Measurements from ENCODE around the gene PDIA4. TPM values are rescaled to one million over a fixed set of nuclear protein-coding genes. Genes with fewer than 3 reads are reported as not detected.
A peak's percentile ranks its signal among the peaks of the same experiment; 100 is the strongest.

Gene PDIA4
- total RNA-seq, 1 experiment from 2014 or later = 217 TPM

GRCh38 chr7:148967032-148967372, 61.3 kb downstream of the PDIA4 start:
- H3K4me2 ChIP-seq (ENCODE audit: low read length) = peak overlapping the region; percentile 67
- ATAC-seq = no peak; the same call in 1 of the 2 replicates
- no peak for TF ChIP-seq REST (IDR thresholded peaks at IDR 0.05; ENCODE audit: low read depth)
- TF ChIP-seq ZFX (IDR thresholded peaks at IDR 0.05) = no peak
- no peak for TF ChIP-seq YY1 (IDR thresholded peaks at IDR 0.05; ENCODE audit: extremely low read depth, insufficient replicate concordance, low read depth, low read length)
- no peak for TF ChIP-seq ELF1 (IDR thresholded peaks at IDR 0.05; ENCODE audit: borderline replicate concordance, low read depth)
- no peak for TF ChIP-seq SIN3A (IDR thresholded peaks at IDR 0.05; ENCODE audit: low read depth)
- no peak for TF ChIP-seq TCF7L2 (IDR thresholded peaks at IDR 0.05; ENCODE audit: borderline replicate concordance, extremely low read depth, insufficient read depth, insufficient read length)
- TF ChIP-seq ZNF274 (IDR thresholded peaks at IDR 0.05; ENCODE audit: low read depth, low read length) = no peak
- no peak for TF ChIP-seq EZH2phosphoT487 (IDR thresholded peaks at IDR 0.05; ENCODE audit: borderline replicate concordance)
- no peak for TF ChIP-seq ATF3 (IDR thresholded peaks at IDR 0.05)
- no peak for TF ChIP-seq SRF (IDR thresholded peaks at IDR 0.05; ENCODE audit: low read depth)

More at GRCh38 chr7:148967032-148967372, 61.3 kb downstream of the PDIA4 start:
- ChIA-PET CTCF (interaction anchor here (1.3 to 1.6 kb wide), 4 partner anchors 9 to 704 kb away, joined by 3 to 7 read pairs (median 4); no protein-coding TSS in a partner anchor), POLR2A (no interaction called here), RAD21 (ENCODE audit: low non-redundant PET in 1 of 2, low total read pairs in 2 of 2, uncharacterized antibody in 2 of 2, unreplicated experiment in 2 of 2) (no interaction called here)
- intact Hi-C loops (cut with micrococcal nuclease) = loop anchor here (10.0 kb wide), 1 partner anchor 272 kb away; the partner anchor contains the start of gene CUL1
- Histone ChIP-seq H3K4me3 (replicated peaks in 1 of 2; ENCODE audit: low read depth in 1 of 2, low read length in 2 of 2) (peak overlapping the region; percentile 42 to 52), H3K9me3 (ENCODE audit: control insufficient read depth in 1 of 2, insufficient read depth in 1 of 2, low read depth in 1 of 2, low read length in 2 of 2) (no peaks in the 10 kb centered on the region), H3K27ac (ENCODE audit: low read depth, low read length) (no peak overlapping the region), H3K79me2 (ENCODE audit: insufficient read depth, low read length) (no peaks in the 10 kb centered on the region), H3K4me1 (ENCODE audit: control insufficient read depth in 1 of 2, insufficient read depth in 2 of 2, low read length in 2 of 2) (peaks cover 0 to 38% of the 10 kb centered on the region in 2 experiments; a peak in 2 of 4 replicates), H4K20me1 (ENCODE audit: insufficient read depth) (no peaks in the 10 kb centered on the region), H2AFZ (ENCODE audit: low read depth, low read length, poor library complexity, severe bottlenecking) (peak overlapping the region; percentile 87), H3K27me3 (ENCODE audit: insufficient read depth, low read length) (no peaks in the 10 kb centered on the region), H3K9me2 (ENCODE audit: insufficient read depth) (no peaks in the 10 kb centered on the region), H3K9ac (ENCODE audit: low read length) (no peak overlapping the region), H3K36me3 (ENCODE audit: control insufficient read depth in 1 of 2, insufficient read depth in 2 of 2, low read length in 2 of 2) (no peaks in the 10 kb centered on the region)
- no TSS peak for BruUV-seq (replicated peaks)
- no peak for DNase-seq (ENCODE audit: low read depth, low spot score)

Data from HCT116 (cell line).